HCT116 (cell line): Measurements from ENCODE around the gene DHRS7B. TPM values are rescaled to one million over a fixed set of nuclear protein-coding genes. Genes with fewer than 3 reads are reported as not detected.

Source experiments
- ATAC-seq: fragments of 200-7000 bp; cut with Tn5 transposase; 2 replicates; pipeline ENCODE4 v1.9.1; 2020; ENCODE audit warnings: mild to moderate bottlenecking, moderate library complexity
- BruUV-seq: library from RNA; stranded (reverse); fragments of 400-500 nt; replicated peaks from 2 replicates; lab custom pipeline; 2021; lab: Mats Ljungman, UMichigan
- CTCF ChIA-PET: fragments of 300-600 bp; sonication (Branson Sonifier 250); formaldehyde crosslinking; loops from one replicate; lab custom pipeline; 2021; ENCODE audit warnings: antibody characterized with exemption; lab: Charles Lee
- POLR2A ChIA-PET: fragments of 300-600, 350-600 bp; sonication (Branson Sonifier 250); formaldehyde crosslinking; loops from one replicate; lab custom pipeline; 2021; ENCODE audit warnings: antibody characterized with exemption; lab: Charles Lee
- RAD21 ChIA-PET, 2 experiments: fragments of 300-600 bp; sonication (Branson Sonifier 250); formaldehyde crosslinking; loops; one replicate each; lab custom pipeline; 2023; ENCODE audit warnings: low total read pairs in 2 of 2; ENCODE audit not compliant: uncharacterized antibody in 2 of 2, unreplicated experiment in 2 of 2, low non-redundant PET in 1 of 2; lab: Charles Lee
- DNase-seq: peaks from one replicate; pipeline ENCODE4 v3.0.0-alpha.2; 2010; ENCODE audit warnings: low read depth, low spot score
- H2AFZ ChIP-seq: fragments of 200-600 bp; shearing (Covaris generic), sonication (generic); 2 replicates; pipeline ENCODE4 v1.6.1; 2017; ENCODE audit warnings: low read depth, mixed run types, mixed read lengths, antibody characterized with exemption, low read length; ENCODE audit not compliant: poor library complexity, severe bottlenecking
- H3K27ac ChIP-seq: 2 replicates; pipeline ENCODE4 v1.5.1; 2012; ENCODE audit warnings: low read depth, low read length
- H3K27me3 ChIP-seq: fragments of 200-600 bp; sonication (generic); 2 replicates; pipeline ENCODE4 v1.6.1; 2016; ENCODE audit warnings: mixed run types, low read length, mixed read lengths; ENCODE audit not compliant: insufficient read depth
- H3K36me3 ChIP-seq, 2 experiments: fragments of 200-500 bp in 1 of 2; fragments of 200-600 bp in 1 of 2; sonication (Bioruptor generic) in 1 of 2; sonication (generic) in 1 of 2; 2 replicates each; pipeline versions ENCODE4 v1.5.1 to v1.6.1; 2014 to 2016; ENCODE audit warnings: low read length in 2 of 2, inconsistent platforms in 1 of 2, mixed read lengths in 1 of 2, mixed run types in 1 of 2; ENCODE audit not compliant: insufficient read depth in 2 of 2, control insufficient read depth in 1 of 2
- H3K4me1 ChIP-seq, 2 experiments: fragments of 200-600 bp in 1 of 2; sonication (generic) in 1 of 2; 2 replicates each; pipeline versions ENCODE4 v1.5.1 to v1.6.1; 2012 to 2017; ENCODE audit warnings: low read length in 2 of 2, inconsistent platforms in 1 of 2, mild to moderate bottlenecking in 1 of 2, mixed read lengths in 1 of 2, mixed run types in 1 of 2, moderate library complexity in 1 of 2; ENCODE audit not compliant: insufficient read depth in 2 of 2, control insufficient read depth in 1 of 2
- H3K4me2 ChIP-seq: fragments of 200-600 bp; sonication (generic); 2 replicates; pipeline ENCODE4 v1.6.1; 2017; ENCODE audit warnings: mixed run types, low read length, mixed read lengths
- H3K4me3 ChIP-seq, 2 experiments: fragments of 200-600 bp in 1 of 2; sonication (generic) in 1 of 2; replicated peaks in 1 of 2; 2 replicates each; pipeline ENCODE4 v1.5.1; 2011 to 2016; ENCODE audit warnings: low read length in 2 of 2, control low read depth in 1 of 2, low read depth in 1 of 2, mild to moderate bottlenecking in 1 of 2, mixed read lengths in 1 of 2, mixed run types in 1 of 2
- H3K79me2 ChIP-seq: fragments of 200-600 bp; sonication (generic); 2 replicates; pipeline ENCODE4 v1.6.1; 2017; ENCODE audit warnings: mild to moderate bottlenecking, mixed run types, low read length, moderate library complexity, mixed read lengths; ENCODE audit not compliant: insufficient read depth
- H3K9ac ChIP-seq: fragments of 200-600 bp; sonication (generic); 2 replicates; pipeline ENCODE4 v1.6.1; 2016; ENCODE audit warnings: low read length, mixed read lengths
- H3K9me2 ChIP-seq: fragments of 200-600 bp; sonication (generic), shearing (Covaris generic); 2 replicates; pipeline ENCODE4 v1.6.1; 2017; ENCODE audit warnings: mixed run types, mild to moderate bottlenecking, moderate library complexity; ENCODE audit not compliant: insufficient read depth
- H3K9me3 ChIP-seq, 2 experiments: fragments of 200-500 bp in 1 of 2; fragments of 200-600 bp in 1 of 2; sonication (Bioruptor generic) in 1 of 2; sonication (generic) in 1 of 2; 2 replicates each; pipeline ENCODE4 v1.6.1; 2014 to 2017; ENCODE audit warnings: low read length in 2 of 2, mixed read lengths in 2 of 2, inconsistent platforms in 1 of 2, low read depth in 1 of 2, mild to moderate bottlenecking in 1 of 2, mixed run types in 1 of 2, moderate library complexity in 1 of 2; ENCODE audit not compliant: control insufficient read depth in 1 of 2, insufficient read depth in 1 of 2
- H4K20me1 ChIP-seq: fragments of 200-600 bp; sonication (generic), shearing (Covaris generic); 2 replicates; pipeline ENCODE4 v1.6.1; 2017; ENCODE audit warnings: mixed run types, mild to moderate bottlenecking, moderate library complexity; ENCODE audit not compliant: insufficient read depth
- CEBPB ChIP-seq: IDR thresholded peaks from 2 replicates; pipeline ENCODE4 v1.6.1; 2012; ENCODE audit warnings: low read depth
- ELF1 ChIP-seq: IDR thresholded peaks from 2 replicates; pipeline ENCODE4 v1.6.1; 2012; ENCODE audit warnings: low read depth, borderline replicate concordance
- EZH2phosphoT487 ChIP-seq: fragments of 200-600 bp; IDR thresholded peaks from 2 replicates; pipeline ENCODE4 v1.6.1; 2018; ENCODE audit warnings: antibody characterized with exemption, borderline replicate concordance
- JUND ChIP-seq: IDR thresholded peaks from 2 replicates; pipeline ENCODE4 v1.6.1; 2012
- RAD21 ChIP-seq: IDR thresholded peaks from 2 replicates; pipeline ENCODE4 v1.6.1; 2012; ENCODE audit warnings: low read depth, mild to moderate bottlenecking
- SIN3A ChIP-seq: IDR thresholded peaks from 2 replicates; pipeline ENCODE4 v1.6.1; 2012; ENCODE audit warnings: low read depth
- SP1 ChIP-seq: IDR thresholded peaks from 2 replicates; pipeline ENCODE4 v1.6.1; 2012; ENCODE audit warnings: low read depth
- TCF7L2 ChIP-seq: IDR thresholded peaks from 2 replicates; pipeline ENCODE4 v1.7.0; 2011; ENCODE audit warnings: borderline replicate concordance, inconsistent platforms; ENCODE audit not compliant: insufficient read depth, insufficient read length; ENCODE audit errors: extremely low read depth
- YY1 ChIP-seq: IDR thresholded peaks from 2 replicates; pipeline ENCODE4 v1.6.1; 2011; ENCODE audit warnings: low read length, low read depth, moderate library complexity, mild to moderate bottlenecking; ENCODE audit not compliant: insufficient replicate concordance; ENCODE audit errors: extremely low read depth
- ZNF274 ChIP-seq: fragments of 200-500 bp; sonication (Bioruptor generic); IDR thresholded peaks from 2 replicates; pipeline ENCODE4 v1.6.1; 2014; ENCODE audit warnings: mild to moderate bottlenecking, low read depth, low read length, inconsistent platforms
- intact Hi-C: fragments of 100-400 bp; cut with micrococcal nuclease; formaldehyde crosslinking; loops from 2 replicates; pipeline ENCODE4 v1.10.0; 2022
- total RNA-seq: library from RNA; stranded (reverse); gene quantifications from one replicate; pipeline ENCODE4 v1.2.1, GENCODE V29; 2021; ENCODE audit not compliant: unreplicated experiment
- TF ChIP-seq, protein P1 (sequence below): IDR thresholded peaks from 2 replicates; pipeline ENCODE4 v1.6.1; 2012; ENCODE audit warnings: low read depth
- TF ChIP-seq, protein P2 (sequence below): IDR thresholded peaks from 2 replicates; pipeline ENCODE4 v1.6.1; 2011; ENCODE audit warnings: mild to moderate bottlenecking, low read length, moderate library complexity; ENCODE audit not compliant: insufficient replicate concordance; ENCODE audit errors: extremely low read depth

Gene DHRS7B
- total RNA-seq, 1 experiment from 2014 or later, result 19.6 TPM

DNA sequence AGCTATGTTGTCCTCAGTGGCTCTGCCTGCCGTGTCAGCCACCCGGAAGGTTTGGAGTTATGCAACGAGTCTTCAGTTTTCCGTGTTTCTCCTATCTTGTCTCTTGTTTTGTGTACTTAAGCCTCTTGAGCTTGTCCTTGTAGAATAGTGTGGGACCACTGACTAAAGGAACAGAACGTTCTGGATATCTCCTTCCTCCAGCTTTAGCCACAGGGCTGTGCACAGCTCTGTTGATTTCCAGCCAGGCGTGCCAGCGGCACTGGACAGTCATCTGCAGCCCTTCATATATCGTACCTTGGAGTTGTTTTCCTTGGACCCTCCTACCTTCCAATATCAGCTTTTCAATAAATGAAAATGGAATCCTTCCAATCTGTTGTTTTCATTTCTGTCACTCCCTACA is 47.4 kb downstream of the DHRS7B start:
- no peak overlapping the region for H3K4me2 ChIP-seq
- no peak for TF ChIP-seq JUND
- no peak for TF ChIP-seq EZH2phosphoT487
- TF ChIP-seq, protein P1, sequence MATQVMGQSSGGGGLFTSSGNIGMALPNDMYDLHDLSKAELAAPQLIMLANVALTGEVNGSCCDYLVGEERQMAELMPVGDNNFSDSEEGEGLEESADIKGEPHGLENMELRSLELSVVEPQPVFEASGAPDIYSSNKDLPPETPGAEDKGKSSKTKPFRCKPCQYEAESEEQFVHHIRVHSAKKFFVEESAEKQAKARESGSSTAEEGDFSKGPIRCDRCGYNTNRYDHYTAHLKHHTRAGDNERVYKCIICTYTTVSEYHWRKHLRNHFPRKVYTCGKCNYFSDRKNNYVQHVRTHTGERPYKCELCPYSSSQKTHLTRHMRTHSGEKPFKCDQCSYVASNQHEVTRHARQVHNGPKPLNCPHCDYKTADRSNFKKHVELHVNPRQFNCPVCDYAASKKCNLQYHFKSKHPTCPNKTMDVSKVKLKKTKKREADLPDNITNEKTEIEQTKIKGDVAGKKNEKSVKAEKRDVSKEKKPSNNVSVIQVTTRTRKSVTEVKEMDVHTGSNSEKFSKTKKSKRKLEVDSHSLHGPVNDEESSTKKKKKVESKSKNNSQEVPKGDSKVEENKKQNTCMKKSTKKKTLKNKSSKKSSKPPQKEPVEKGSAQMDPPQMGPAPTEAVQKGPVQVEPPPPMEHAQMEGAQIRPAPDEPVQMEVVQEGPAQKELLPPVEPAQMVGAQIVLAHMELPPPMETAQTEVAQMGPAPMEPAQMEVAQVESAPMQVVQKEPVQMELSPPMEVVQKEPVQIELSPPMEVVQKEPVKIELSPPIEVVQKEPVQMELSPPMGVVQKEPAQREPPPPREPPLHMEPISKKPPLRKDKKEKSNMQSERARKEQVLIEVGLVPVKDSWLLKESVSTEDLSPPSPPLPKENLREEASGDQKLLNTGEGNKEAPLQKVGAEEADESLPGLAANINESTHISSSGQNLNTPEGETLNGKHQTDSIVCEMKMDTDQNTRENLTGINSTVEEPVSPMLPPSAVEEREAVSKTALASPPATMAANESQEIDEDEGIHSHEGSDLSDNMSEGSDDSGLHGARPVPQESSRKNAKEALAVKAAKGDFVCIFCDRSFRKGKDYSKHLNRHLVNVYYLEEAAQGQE, result no peak
- TF ChIP-seq YY1, result no peak
- TF ChIP-seq, protein P2, sequence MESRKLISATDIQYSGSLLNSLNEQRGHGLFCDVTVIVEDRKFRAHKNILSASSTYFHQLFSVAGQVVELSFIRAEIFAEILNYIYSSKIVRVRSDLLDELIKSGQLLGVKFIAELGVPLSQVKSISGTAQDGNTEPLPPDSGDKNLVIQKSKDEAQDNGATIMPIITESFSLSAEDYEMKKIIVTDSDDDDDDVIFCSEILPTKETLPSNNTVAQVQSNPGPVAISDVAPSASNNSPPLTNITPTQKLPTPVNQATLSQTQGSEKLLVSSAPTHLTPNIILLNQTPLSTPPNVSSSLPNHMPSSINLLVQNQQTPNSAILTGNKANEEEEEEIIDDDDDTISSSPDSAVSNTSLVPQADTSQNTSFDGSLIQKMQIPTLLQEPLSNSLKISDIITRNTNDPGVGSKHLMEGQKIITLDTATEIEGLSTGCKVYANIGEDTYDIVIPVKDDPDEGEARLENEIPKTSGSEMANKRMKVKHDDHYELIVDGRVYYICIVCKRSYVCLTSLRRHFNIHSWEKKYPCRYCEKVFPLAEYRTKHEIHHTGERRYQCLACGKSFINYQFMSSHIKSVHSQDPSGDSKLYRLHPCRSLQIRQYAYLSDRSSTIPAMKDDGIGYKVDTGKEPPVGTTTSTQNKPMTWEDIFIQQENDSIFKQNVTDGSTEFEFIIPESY, result no peak
- TF ChIP-seq TCF7L2, result no peak
- TF ChIP-seq ZNF274, result no peak
- no peak for TF ChIP-seq ELF1
- TF ChIP-seq CEBPB, result no peak
- TF ChIP-seq RAD21, result no peak
- TF ChIP-seq SP1, result no peak
- no peak for TF ChIP-seq SIN3A
- H3K36me3 ChIP-seq, result no peaks in the 10 kb centered on the region
- H3K79me2 ChIP-seq, result no peaks in the 10 kb centered on the region
- H3K9ac ChIP-seq, result no peak overlapping the region
- ATAC-seq (no peak), DNase-seq (no peak)
- ChIA-PET RAD21 (no interaction called here), CTCF (no interaction called here), POLR2A (no interaction called here)
- H3K9me2 ChIP-seq, result no peaks in the 10 kb centered on the region
- H2AFZ ChIP-seq, result no peak overlapping the region
- H3K27ac ChIP-seq, result no peak overlapping the region
- H3K4me1 ChIP-seq, result no peaks in the 10 kb centered on the region
- H3K27me3 ChIP-seq, result no peaks in the 10 kb centered on the region
- H3K9me3 ChIP-seq, result no peaks in the 10 kb centered on the region
- intact Hi-C loops, result no loop called here
- no peaks in the 10 kb centered on the region for H4K20me1 ChIP-seq
- no TSS peak for BruUV-seq
- H3K4me3 ChIP-seq, result no peak overlapping the region
